Measurements from ENCODE around the gene TCF7L2.

Gene TCF7L2

GRCh38 chr10:113078282-113078907 lies 128.3 kb downstream of the TCF7L2 start:
- no peaks in the 10 kb centered on the region for H3K9me3 ChIP-seq
- TF ChIP-seq CTCF (IDR thresholded peaks at IDR 0.05), result no peak
- H3K27me3 ChIP-seq, result no peaks in the 10 kb centered on the region
- no peak overlapping the region for H3K4me3 ChIP-seq (ENCODE audit: low read depth in 1 of 2, low read length in 1 of 2)
- H3K4me1 ChIP-seq (ENCODE audit: control insufficient read depth in 1 of 2, insufficient read depth in 1 of 2, low read depth in 1 of 2, low read length in 1 of 2), result no peaks in the 10 kb centered on the region
- H3K36me3 ChIP-seq, result no peaks in the 10 kb centered on the region
- no peak overlapping the region for H3K27ac ChIP-seq

DNA sequence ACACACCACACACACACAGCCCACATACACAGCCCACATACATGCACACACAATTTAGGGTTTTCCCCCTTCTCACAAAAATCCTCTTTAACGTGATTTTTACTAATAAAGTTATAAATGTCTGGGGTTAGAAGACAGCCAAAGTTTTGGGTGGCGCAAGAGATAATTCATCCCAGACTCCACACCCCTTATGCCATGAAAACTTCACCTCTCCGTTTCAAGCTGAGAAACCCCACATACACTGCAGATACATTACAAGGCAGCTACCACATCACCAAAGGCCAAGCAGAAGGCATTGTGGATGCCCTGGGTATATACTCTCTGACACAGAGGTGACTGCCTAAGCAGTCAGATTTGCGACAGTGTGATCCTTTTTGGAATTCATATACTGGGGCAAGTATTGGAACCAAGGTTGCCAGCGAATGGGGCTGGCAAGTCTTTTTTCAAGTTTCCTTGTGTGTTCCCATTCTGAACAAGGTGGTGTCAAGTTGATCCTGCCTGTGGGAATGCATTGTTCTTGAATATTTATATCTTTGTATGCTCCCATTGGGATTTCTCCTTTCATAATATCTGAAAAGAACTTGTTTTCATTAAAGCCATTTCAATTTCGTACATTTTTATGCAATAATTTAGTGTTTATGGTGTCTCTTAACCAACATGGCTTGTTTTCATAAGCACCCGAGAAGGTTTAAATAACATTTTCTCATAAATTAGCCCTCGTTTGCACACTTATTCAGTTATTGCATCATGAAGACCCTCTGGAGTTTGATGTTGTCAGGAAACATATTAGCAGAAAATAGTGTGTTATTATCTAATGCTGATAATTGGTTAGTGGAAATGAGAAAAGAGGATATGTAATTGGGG lies 130.2 kb downstream of the TCF7L2 start:
- TF ChIP-seq CTCF (IDR thresholded peaks at IDR 0.05), result no peak
- no peaks in the 10 kb centered on the region for H3K9me3 ChIP-seq
- H3K36me3 ChIP-seq, result no peaks in the 10 kb centered on the region
- H3K4me1 ChIP-seq (ENCODE audit: control insufficient read depth in 1 of 2, insufficient read depth in 1 of 2, low read depth in 1 of 2, low read length in 1 of 2), result no peaks in the 10 kb centered on the region
- no peak overlapping the region for H3K4me3 ChIP-seq (ENCODE audit: low read depth in 1 of 2, low read length in 1 of 2)
- no peaks in the 10 kb centered on the region for H3K27me3 ChIP-seq
- no peak overlapping the region for H3K27ac ChIP-seq

DNA sequence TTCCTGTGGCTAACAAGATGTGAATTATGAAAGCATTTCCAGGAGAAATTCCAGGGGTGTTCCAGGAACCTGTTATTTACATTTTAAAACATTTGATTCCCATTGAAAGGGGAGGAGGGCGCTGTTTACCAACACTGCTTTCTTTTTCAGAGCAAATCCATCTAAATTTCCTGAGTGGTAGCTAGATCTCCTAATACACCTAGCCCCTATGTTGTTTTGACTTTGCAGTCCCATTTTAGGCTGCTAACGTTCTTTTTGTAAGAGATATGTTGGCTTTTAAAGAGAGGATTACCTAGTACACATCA lies 130.8 kb downstream of the TCF7L2 start:
- H3K36me3 ChIP-seq, result no peaks in the 10 kb centered on the region
- no peaks in the 10 kb centered on the region for H3K27me3 ChIP-seq
- no peak overlapping the region for H3K27ac ChIP-seq
- H3K4me1 ChIP-seq (ENCODE audit: control insufficient read depth in 1 of 2, insufficient read depth in 1 of 2, low read depth in 1 of 2, low read length in 1 of 2), result no peaks in the 10 kb centered on the region
- no peaks in the 10 kb centered on the region for H3K9me3 ChIP-seq
- H3K4me3 ChIP-seq (ENCODE audit: low read depth in 1 of 2, low read length in 1 of 2), result no peak overlapping the region
- no peak for TF ChIP-seq CTCF (IDR thresholded peaks at IDR 0.05)

DNA sequence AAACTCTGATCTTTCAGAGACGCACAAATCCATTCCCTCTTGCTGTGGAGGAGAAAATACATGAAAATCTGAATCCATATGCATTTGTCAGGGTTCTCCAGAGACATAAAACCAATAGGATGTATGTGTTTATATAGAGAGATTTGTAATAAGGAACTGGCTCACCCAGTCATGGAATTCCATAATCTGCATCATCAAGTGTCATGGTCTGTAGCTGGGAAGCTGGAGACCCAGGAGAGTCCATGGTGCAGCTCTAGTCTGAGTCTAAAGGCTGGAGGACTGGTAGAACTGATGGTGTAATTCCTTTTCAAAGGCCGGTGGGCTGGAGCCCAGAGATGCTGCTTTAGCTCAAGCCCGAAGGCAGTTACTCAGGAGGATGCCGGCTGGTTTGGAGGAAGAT lies 134.0 kb downstream of the TCF7L2 start:
- no peak for TF ChIP-seq CTCF (IDR thresholded peaks at IDR 0.05)
- H3K4me1 ChIP-seq (ENCODE audit: control insufficient read depth in 1 of 2, insufficient read depth in 1 of 2, low read depth in 1 of 2, low read length in 1 of 2), result peaks cover 6% of the 10 kb centered on the region in 2 experiments
- no peaks in the 10 kb centered on the region for H3K9me3 ChIP-seq
- no peak overlapping the region for H3K4me3 ChIP-seq (ENCODE audit: low read depth in 1 of 2, low read length in 1 of 2)
- H3K27me3 ChIP-seq, result no peaks in the 10 kb centered on the region
- no peak overlapping the region for H3K27ac ChIP-seq
- no peaks in the 10 kb centered on the region for H3K36me3 ChIP-seq

- H3K4me1 ChIP-seq (ENCODE audit: control insufficient read depth in 1 of 2, insufficient read depth in 1 of 2, low read depth in 1 of 2, low read length in 1 of 2), result peaks cover 6% of the 10 kb centered on the region in 2 experiments
- no peak overlapping the region for H3K27ac ChIP-seq
- no peaks in the 10 kb centered on the region for H3K36me3 ChIP-seq
- no peaks in the 10 kb centered on the region for H3K9me3 ChIP-seq
- H3K27me3 ChIP-seq, result no peaks in the 10 kb centered on the region
- no peak overlapping the region for H3K4me3 ChIP-seq (ENCODE audit: low read depth in 1 of 2, low read length in 1 of 2)
- no peak for TF ChIP-seq CTCF (IDR thresholded peaks at IDR 0.05)
Observed at GRCh38 chr10:113085776-113086175, 135.7 kb downstream of the TCF7L2 start.

Data from neutrophil (primary cell).